ENCODE measurements around the gene OBSCN. TPM values are rescaled to one million over a fixed set of nuclear protein-coding genes. Genes with fewer than 3 reads are reported as not detected.

OBSCN gene
- total RNA-seq, 6 experiments from 2014 or later = 0.27 to 1.8 (median 0.53) TPM

GRCh38 chr1:228364706-228365213 is 156.9 kb downstream of the OBSCN start:
- Mint-ChIP-seq H3K36me3 (ENCODE audit: low read depth) (no peaks in the 10 kb centered on the region), H3K27me3 (ENCODE audit: insufficient read depth) (peaks cover 4% of the 10 kb centered on the region; the same call in 1 of the 2 replicates), H3K4me3 (no peak overlapping the region)

GRCh38 chr1:228365271-228366061 is 157.6 kb downstream of the OBSCN start:
- Mint-ChIP-seq H3K27ac (no peak overlapping the region), H3K4me1 (ENCODE audit: low read depth) (no peaks in the 10 kb centered on the region), H3K4me3 (no peak overlapping the region), H3K36me3 (ENCODE audit: low read depth) (no peaks in the 10 kb centered on the region), H3K27me3 (ENCODE audit: insufficient read depth) (peaks cover 4% of the 10 kb centered on the region; the same call in 1 of the 2 replicates), H3K9me3 (no peaks in the 10 kb centered on the region)
- no peak for DNase-seq
- no peak for TF ChIP-seq CTCF (IDR thresholded peaks at IDR 0.05)

More at GRCh38 chr1:228364706-228365213, 156.9 kb downstream of the OBSCN start:
- H3K27ac Mint-ChIP-seq = no peak overlapping the region
- TF ChIP-seq CTCF (IDR thresholded peaks at IDR 0.05) = no peak
- H3K4me1 Mint-ChIP-seq (ENCODE audit: low read depth) = no peaks in the 10 kb centered on the region
- DNase-seq = no peak
- no peaks in the 10 kb centered on the region for H3K9me3 Mint-ChIP-seq

- DNase-seq = no peak
- H3K27ac Mint-ChIP-seq = no peak overlapping the region
- no peak for TF ChIP-seq CTCF (IDR thresholded peaks at IDR 0.05)
- no peaks in the 10 kb centered on the region for H3K36me3 Mint-ChIP-seq (ENCODE audit: low read depth)
- no peaks in the 10 kb centered on the region for H3K4me1 Mint-ChIP-seq (ENCODE audit: low read depth)
- H3K27me3 Mint-ChIP-seq (ENCODE audit: insufficient read depth) = peaks cover 4% of the 10 kb centered on the region; the same call in 1 of the 2 replicates
- no peak overlapping the region for H3K4me3 Mint-ChIP-seq
- H3K9me3 Mint-ChIP-seq = no peaks in the 10 kb centered on the region
Measured at GRCh38 chr1:228366062-228366865, 158.4 kb downstream of the OBSCN start.

GRCh38 chr1:228366866-228367741 is 159.3 kb downstream of the OBSCN start:
- H3K27me3 Mint-ChIP-seq (ENCODE audit: insufficient read depth) = peaks cover 4% of the 10 kb centered on the region; the same call in 1 of the 2 replicates
- H3K4me3 Mint-ChIP-seq = no peak overlapping the region
- TF ChIP-seq CTCF (IDR thresholded peaks at IDR 0.05) = no peak
- no peaks in the 10 kb centered on the region for H3K9me3 Mint-ChIP-seq
- no peaks in the 10 kb centered on the region for H3K4me1 Mint-ChIP-seq (ENCODE audit: low read depth)
- H3K27ac Mint-ChIP-seq = no peak overlapping the region
- H3K36me3 Mint-ChIP-seq (ENCODE audit: low read depth) = no peaks in the 10 kb centered on the region
- DNase-seq = no peak
